Lower lobe of right lung (tissue), 2 donors: Measurements from ENCODE around the gene FRMPD4. TPM values are rescaled to one million over a fixed set of nuclear protein-coding genes. Genes with fewer than 3 reads are reported as not detected.

Source experiments
- ATAC-seq, 2 donors: fragments of 200-7000 bp; cut with Tn5 transposase; one replicate each; pipeline ENCODE4 v1.9.1; 2020 to 2022; ENCODE audit warnings: mild to moderate bottlenecking in 2 of 2, moderate library complexity in 2 of 2
- DNase-seq: peaks from one replicate; pipeline ENCODE4 v3.0.0-alpha.2; 2020
- H3K27ac ChIP-seq: fragments of 200-600 bp; one replicate; pipeline ENCODE4 v1.8.0; 2022
- H3K27me3 ChIP-seq: fragments of 200-600 bp; one replicate; pipeline ENCODE4 v1.8.0; 2022; ENCODE audit warnings: low read depth
- H3K36me3 ChIP-seq: fragments of 200-600 bp; one replicate; pipeline ENCODE4 v1.8.0; 2022; ENCODE audit warnings: mild to moderate bottlenecking
- H3K4me1 ChIP-seq: fragments of 200-600 bp; one replicate; pipeline ENCODE4 v1.8.0; 2022
- H3K4me3 ChIP-seq: fragments of 200-600 bp; one replicate; pipeline ENCODE4 v1.8.0; 2022; ENCODE audit warnings: mild to moderate bottlenecking
- H3K9me3 ChIP-seq: fragments of 200-600 bp; one replicate; pipeline ENCODE4 v1.8.0; 2022
- CTCF ChIP-seq: fragments of 200-600 bp; IDR thresholded peaks from one replicate; pipeline ENCODE4 v1.8.0; 2022; ENCODE audit warnings: antibody characterized with exemption, mild to moderate bottlenecking
- intact Hi-C: fragments of 100-400 bp; cut with DNase I; formaldehyde crosslinking; loops from one replicate; pipeline ENCODE4 v1.11.0; 2022
- total RNA-seq: library from RNA; stranded (reverse); fragmentation: NEBNext Ultra II Directional; extraction: Animal tissue kit (Norgen Biotek cat#: 25700); gene quantifications from one replicate; pipeline ENCODE4 v1.2.1, GENCODE V29; 2021
- donor health status: DM: no; HTN: yes; CAD: no; lungs with severe emphysema.

FRMPD4 gene
- total RNA-seq, 1 donor from 2014 or later = 0.15 TPM

- no peak for TF ChIP-seq CTCF
- Histone ChIP-seq H3K4me1 (no peaks in the 10 kb centered on the region), H3K27me3 (no peaks in the 10 kb centered on the region), H3K27ac (no peak overlapping the region), H3K4me3 (no peak overlapping the region), H3K36me3 (no peaks in the 10 kb centered on the region), H3K9me3 (no peaks in the 10 kb centered on the region)
- intact Hi-C loops = no loop called here
- DNase-seq (no peak), ATAC-seq (no peak)
Measured at GRCh38 chrX:12145402-12145801, 7.1 kb downstream of the FRMPD4 start.

- Histone ChIP-seq H3K9me3 (no peaks in the 10 kb centered on the region), H3K27me3 (no peaks in the 10 kb centered on the region), H3K4me1 (no peaks in the 10 kb centered on the region), H3K27ac (no peak overlapping the region), H3K4me3 (no peak overlapping the region), H3K36me3 (no peaks in the 10 kb centered on the region)
- DNase-seq (no peak), ATAC-seq (no peak)
- no peak for TF ChIP-seq CTCF
- intact Hi-C loops = no loop called here
Measured at GRCh38 chrX:12149670-12150407, 11.6 kb downstream of the FRMPD4 start.

- no peaks in the 10 kb centered on the region for H3K27me3 ChIP-seq
Measured at GRCh38 chrX:12153317-12153716, 15.0 kb downstream of the FRMPD4 start.

GRCh38 chrX:12153741-12154140 is 15.5 kb downstream of the FRMPD4 start:
- H3K27me3 ChIP-seq = no peaks in the 10 kb centered on the region
- H3K4me1 ChIP-seq = no peaks in the 10 kb centered on the region
- H3K27ac ChIP-seq = no peak overlapping the region
- no peaks in the 10 kb centered on the region for H3K9me3 ChIP-seq
- TF ChIP-seq CTCF = no peak
- ATAC-seq (no peak), DNase-seq (no peak)
- no peaks in the 10 kb centered on the region for H3K36me3 ChIP-seq
- intact Hi-C loops = no loop called here
- no peak overlapping the region for H3K4me3 ChIP-seq

More at GRCh38 chrX:12153317-12153716, 15.0 kb downstream of the FRMPD4 start:
- no peaks in the 10 kb centered on the region for H3K36me3 ChIP-seq
- DNase-seq = no peak
- no peak overlapping the region for H3K4me3 ChIP-seq
- intact Hi-C loops = no loop called here
- H3K27ac ChIP-seq = no peak overlapping the region
- no peaks in the 10 kb centered on the region for H3K4me1 ChIP-seq
- ATAC-seq = no peak
- H3K9me3 ChIP-seq = no peaks in the 10 kb centered on the region
- no peak for TF ChIP-seq CTCF

GRCh38 chrX:12159799-12160198 is 21.5 kb downstream of the FRMPD4 start:
- ATAC-seq = no peak

More at GRCh38 chrX:12159799-12160198, 21.5 kb downstream of the FRMPD4 start:
- intact Hi-C loops = no loop called here
- DNase-seq = no peak
- no peak overlapping the region for H3K27ac ChIP-seq
- H3K9me3 ChIP-seq = no peaks in the 10 kb centered on the region
- no peak overlapping the region for H3K4me3 ChIP-seq
- no peaks in the 10 kb centered on the region for H3K4me1 ChIP-seq
- TF ChIP-seq CTCF = no peak
- no peaks in the 10 kb centered on the region for H3K27me3 ChIP-seq
- no peaks in the 10 kb centered on the region for H3K36me3 ChIP-seq
